PFSK-1 (cell line): ENCODE results near the gene CPPED1.

Experiments used
- FOXP2 ChIP-seq: optimal IDR thresholded peaks from 2 replicates; pipeline ENCODE3; 2011; ENCODE audit warnings: borderline replicate concordance, control low read depth, inconsistent platforms; ENCODE audit not compliant: insufficient read depth; ENCODE audit errors: extremely low read length, extremely low read depth
- POLR2AphosphoS5 ChIP-seq: IDR thresholded peaks from 2 replicates; pipeline ENCODE4 v1.6.1; 2012; ENCODE audit warnings: low read depth, mild to moderate bottlenecking, control low read depth, low read length, moderate library complexity
- SIN3A ChIP-seq: IDR thresholded peaks from 2 replicates; pipeline ENCODE4 v1.6.1; 2012; ENCODE audit warnings: mild to moderate bottlenecking, low read length, moderate library complexity, borderline replicate concordance; ENCODE audit not compliant: insufficient read depth
- TAF1 ChIP-seq: IDR thresholded peaks from 2 replicates; pipeline ENCODE4 v1.6.1; 2012; ENCODE audit warnings: low read length, control low read depth, borderline replicate concordance; ENCODE audit not compliant: insufficient read depth
- TF ChIP-seq, protein P1 (sequence below), 2 experiments: IDR thresholded peaks; 2 replicates each; pipeline versions ENCODE4 v1.6.1 to v1.8.0; 2011 to 2012; ENCODE audit warnings: low read depth in 2 of 2, low read length in 2 of 2, control low read depth in 1 of 2, inconsistent platforms in 1 of 2, mild to moderate bottlenecking in 1 of 2, moderate library complexity in 1 of 2; ENCODE audit not compliant: insufficient read depth in 1 of 2

Gene CPPED1

DNA sequence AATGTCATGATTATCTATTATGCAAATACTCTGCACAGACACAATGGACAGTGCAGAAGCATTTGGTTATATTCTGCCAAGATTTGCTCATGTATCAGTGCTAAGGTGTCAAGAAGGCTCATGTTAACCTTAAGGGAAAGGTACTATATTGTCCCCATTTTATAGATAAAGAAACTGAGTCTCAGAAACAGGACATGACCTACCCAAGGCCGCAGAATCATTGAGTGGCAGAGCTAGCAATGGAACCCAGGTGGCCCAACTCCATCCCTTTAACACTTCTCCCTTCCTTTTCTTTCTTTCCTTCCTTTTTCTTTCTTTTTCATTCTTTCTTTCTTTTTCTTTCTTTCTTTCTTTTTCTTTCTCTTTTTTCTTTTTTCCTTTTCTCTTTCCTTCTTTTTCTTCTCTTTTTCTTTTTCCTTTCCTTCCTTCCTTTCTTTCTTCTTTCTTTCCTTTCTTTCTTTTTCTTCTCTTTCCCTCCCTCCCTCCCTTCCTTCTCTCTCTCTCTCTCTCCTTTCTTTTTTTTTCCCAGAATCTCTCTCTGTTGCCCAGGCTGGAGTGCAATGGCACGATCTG is 149.8 kb downstream of the CPPED1 start:
- TF ChIP-seq, protein P1, sequence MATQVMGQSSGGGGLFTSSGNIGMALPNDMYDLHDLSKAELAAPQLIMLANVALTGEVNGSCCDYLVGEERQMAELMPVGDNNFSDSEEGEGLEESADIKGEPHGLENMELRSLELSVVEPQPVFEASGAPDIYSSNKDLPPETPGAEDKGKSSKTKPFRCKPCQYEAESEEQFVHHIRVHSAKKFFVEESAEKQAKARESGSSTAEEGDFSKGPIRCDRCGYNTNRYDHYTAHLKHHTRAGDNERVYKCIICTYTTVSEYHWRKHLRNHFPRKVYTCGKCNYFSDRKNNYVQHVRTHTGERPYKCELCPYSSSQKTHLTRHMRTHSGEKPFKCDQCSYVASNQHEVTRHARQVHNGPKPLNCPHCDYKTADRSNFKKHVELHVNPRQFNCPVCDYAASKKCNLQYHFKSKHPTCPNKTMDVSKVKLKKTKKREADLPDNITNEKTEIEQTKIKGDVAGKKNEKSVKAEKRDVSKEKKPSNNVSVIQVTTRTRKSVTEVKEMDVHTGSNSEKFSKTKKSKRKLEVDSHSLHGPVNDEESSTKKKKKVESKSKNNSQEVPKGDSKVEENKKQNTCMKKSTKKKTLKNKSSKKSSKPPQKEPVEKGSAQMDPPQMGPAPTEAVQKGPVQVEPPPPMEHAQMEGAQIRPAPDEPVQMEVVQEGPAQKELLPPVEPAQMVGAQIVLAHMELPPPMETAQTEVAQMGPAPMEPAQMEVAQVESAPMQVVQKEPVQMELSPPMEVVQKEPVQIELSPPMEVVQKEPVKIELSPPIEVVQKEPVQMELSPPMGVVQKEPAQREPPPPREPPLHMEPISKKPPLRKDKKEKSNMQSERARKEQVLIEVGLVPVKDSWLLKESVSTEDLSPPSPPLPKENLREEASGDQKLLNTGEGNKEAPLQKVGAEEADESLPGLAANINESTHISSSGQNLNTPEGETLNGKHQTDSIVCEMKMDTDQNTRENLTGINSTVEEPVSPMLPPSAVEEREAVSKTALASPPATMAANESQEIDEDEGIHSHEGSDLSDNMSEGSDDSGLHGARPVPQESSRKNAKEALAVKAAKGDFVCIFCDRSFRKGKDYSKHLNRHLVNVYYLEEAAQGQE (IDR thresholded peaks at IDR 0.05; ENCODE audit: insufficient read depth in 1 of 2, low read depth in 2 of 2, low read length in 2 of 2), result no peak
- TF ChIP-seq POLR2AphosphoS5, result no peak
- TF ChIP-seq SIN3A, result no peak
- no peak for TF ChIP-seq FOXP2
- no peak for TF ChIP-seq TAF1

DNA sequence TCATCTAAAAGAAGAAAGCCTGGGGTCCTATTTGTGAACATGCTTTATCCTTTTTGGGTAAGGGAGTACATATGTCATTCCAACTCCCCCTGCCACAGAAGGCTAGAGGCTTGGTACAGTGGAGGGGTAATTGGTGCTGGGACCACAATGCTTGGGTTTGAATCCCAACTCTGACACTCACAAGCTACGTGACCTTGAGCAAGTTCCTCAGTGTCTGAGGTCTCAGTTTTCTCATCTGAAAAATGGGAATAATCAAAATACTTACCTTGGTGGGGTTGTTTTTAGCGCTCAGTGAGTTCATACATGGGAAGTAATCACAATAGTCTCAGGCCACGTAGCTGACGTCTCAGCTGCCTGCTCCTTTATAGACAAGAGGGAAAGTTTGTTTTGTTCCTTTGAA is 150.8 kb downstream of the CPPED1 start:
- no peak for TF ChIP-seq FOXP2
- no peak for TF ChIP-seq TAF1
- TF ChIP-seq, protein P1 (IDR thresholded peaks at IDR 0.05; ENCODE audit: insufficient read depth in 1 of 2, low read depth in 2 of 2, low read length in 2 of 2), result no peak
- no peak for TF ChIP-seq POLR2AphosphoS5
- TF ChIP-seq SIN3A, result no peak

DNA sequence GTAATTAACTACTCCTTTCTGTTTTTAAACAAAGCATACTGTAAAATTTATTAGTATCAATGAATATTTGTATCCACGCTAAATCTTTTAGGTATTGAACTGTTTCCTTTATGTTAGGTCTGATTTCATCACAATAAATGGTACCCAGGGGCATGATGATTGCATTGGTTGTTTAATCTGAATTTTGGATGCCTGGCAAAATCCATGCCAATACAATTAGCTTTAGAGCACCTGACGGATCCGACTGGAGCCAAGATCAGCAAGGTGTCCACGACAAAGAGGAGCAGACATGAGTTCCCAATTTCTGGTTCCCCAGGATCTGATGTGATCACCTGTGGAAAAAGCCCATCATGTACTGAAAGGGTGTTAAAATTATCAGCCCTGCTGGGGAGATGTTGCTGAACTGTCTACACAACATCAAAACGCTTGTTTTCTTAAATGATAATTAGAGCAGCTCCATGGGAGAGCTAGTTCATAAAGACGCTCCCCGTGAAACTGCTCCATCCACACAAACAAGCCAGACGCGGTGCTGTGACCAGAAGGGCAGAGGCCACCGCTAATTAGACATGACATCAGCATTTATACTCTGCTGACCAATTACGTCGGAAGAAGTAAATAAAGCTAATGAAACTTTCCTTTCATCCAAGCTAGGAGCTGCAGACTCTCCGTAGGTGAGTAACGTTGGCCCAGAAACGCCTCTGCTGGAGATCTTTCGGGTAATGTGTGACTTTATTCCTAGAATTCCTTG is 151.7 kb downstream of the CPPED1 start:
- TF ChIP-seq POLR2AphosphoS5, result no peak
- TF ChIP-seq FOXP2, result no peak
- no peak for TF ChIP-seq TAF1
- TF ChIP-seq, protein P1 (IDR thresholded peaks at IDR 0.05; ENCODE audit: insufficient read depth in 1 of 2, low read depth in 2 of 2, low read length in 2 of 2), result no peak
- no peak for TF ChIP-seq SIN3A

DNA sequence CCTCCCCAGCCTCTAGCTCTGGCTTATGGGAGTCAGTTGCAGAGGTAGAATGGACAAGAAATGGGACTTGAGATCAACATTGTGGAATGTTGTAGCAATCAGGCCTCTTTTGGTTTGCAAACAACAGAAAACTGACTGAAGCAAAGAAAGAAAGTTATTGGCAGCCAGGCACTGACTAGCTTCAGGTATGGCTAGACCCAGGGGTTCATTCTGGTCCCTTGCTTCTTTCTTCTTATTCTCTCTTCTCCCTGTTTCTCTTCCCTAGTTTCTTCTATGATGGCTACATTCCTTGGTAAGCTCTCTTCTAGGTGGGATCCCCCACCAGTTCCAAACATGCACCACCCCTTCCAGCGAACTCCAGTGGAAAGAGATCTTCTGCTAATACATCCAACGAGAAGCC is 154.3 kb downstream of the CPPED1 start:
- TF ChIP-seq SIN3A, result no peak
- TF ChIP-seq, protein P1 (IDR thresholded peaks at IDR 0.05; ENCODE audit: insufficient read depth in 1 of 2, low read depth in 2 of 2, low read length in 2 of 2), result no peak
